WTC11 (cell line): Measurements from ENCODE around the gene KRTAP6-1. TPM values are rescaled to one million over a fixed set of nuclear protein-coding genes. Genes with fewer than 3 reads are reported as not detected.

ENCODE experiments used
- ATAC-seq: fragments of 200-7000 bp; cut with Tn5 transposase; 2 replicates; pipeline ENCODE4 v1.10.0; 2021; ENCODE audit warnings: mild to moderate bottlenecking, moderate library complexity
- CTCF ChIA-PET: fragments of 300-600 bp; sonication (Branson Sonifier 250); formaldehyde crosslinking; loops from one replicate; lab custom pipeline; 2021; ENCODE audit warnings: antibody characterized with exemption; lab: Charles Lee
- POLR2A ChIA-PET: fragments of 350-600 bp; sonication (Branson Sonifier 250); formaldehyde crosslinking; loops from one replicate; lab custom pipeline; 2021; ENCODE audit warnings: antibody characterized with exemption; lab: Charles Lee
- DNase-seq: peaks from one replicate; pipeline ENCODE4 v3.0.0; 2021; ENCODE audit warnings: low spot score
- H3K27ac Mint-ChIP-seq: 2 replicates; pipeline ENCODE4 v1.8.0; 2021; ENCODE audit warnings: mixed read lengths
- H3K27me3 Mint-ChIP-seq: 2 replicates; pipeline ENCODE4 v1.8.0; 2021; ENCODE audit warnings: low read depth, mild to moderate bottlenecking, moderate library complexity, mixed read lengths
- H3K36me3 Mint-ChIP-seq: 2 replicates; pipeline ENCODE4 v1.8.0; 2021; ENCODE audit warnings: mixed read lengths
- H3K4me1 Mint-ChIP-seq: 2 replicates; pipeline ENCODE4 v1.8.0; 2022; ENCODE audit warnings: mixed read lengths
- H3K4me3 Mint-ChIP-seq: 2 replicates; pipeline ENCODE4 v1.8.0; 2021; ENCODE audit warnings: mild to moderate bottlenecking, moderate library complexity, mixed read lengths
- H3K9me3 Mint-ChIP-seq: 2 replicates; pipeline ENCODE4 v1.8.0; 2021; ENCODE audit warnings: mixed read lengths
- AR ChIP-seq: fragments of 250-450 bp; sonication (Bioruptor Pico); IDR thresholded peaks from 2 replicates; pipeline ENCODE4 v1.9.0; 2021; ENCODE audit warnings: mild to moderate bottlenecking
- CREB1 ChIP-seq: sonication (generic); formaldehyde crosslinking; IDR thresholded peaks from 2 replicates; pipeline ENCODE4 v1.8.0; 2023; ENCODE audit warnings: mild to moderate bottlenecking, missing genetic modification reagents
- ETV6 ChIP-seq: sonication (generic); formaldehyde crosslinking; IDR thresholded peaks from 2 replicates; pipeline ENCODE4 v1.8.1; 2022; ENCODE audit warnings: mild to moderate bottlenecking, missing genetic modification reagents
- GTF2I ChIP-seq: fragments of 250-450 bp; sonication (Bioruptor Pico); conservative IDR thresholded peaks from 2 replicates; pipeline ENCODE4 v1.4.0; 2021; ENCODE audit warnings: mild to moderate bottlenecking
- IRF1 ChIP-seq: sonication (generic); formaldehyde crosslinking; IDR thresholded peaks from 2 replicates; pipeline ENCODE4 v1.8.0; 2023; ENCODE audit warnings: missing genetic modification reagents
- IRF2 ChIP-seq: sonication (generic); formaldehyde crosslinking; IDR thresholded peaks from 2 replicates; pipeline ENCODE4 v1.8.0; 2022; ENCODE audit warnings: low read depth, missing genetic modification reagents, borderline replicate concordance
- JUN ChIP-seq: sonication (generic); formaldehyde crosslinking; IDR thresholded peaks from 2 replicates; pipeline ENCODE4 v1.8.0; 2023; ENCODE audit warnings: mild to moderate bottlenecking, missing genetic modification reagents
- MLX ChIP-seq: sonication (generic); formaldehyde crosslinking; IDR thresholded peaks from 2 replicates; pipeline ENCODE4 v1.8.1; 2023; ENCODE audit warnings: mild to moderate bottlenecking, missing genetic modification reagents, moderate library complexity
- MXD4 ChIP-seq: fragments of 250-450 bp; sonication (Bioruptor Pico); IDR thresholded peaks from 2 replicates; pipeline ENCODE4 v1.8.0; 2021; ENCODE audit warnings: mild to moderate bottlenecking, moderate library complexity, borderline replicate concordance
- NFE2L1 ChIP-seq: sonication (generic); formaldehyde crosslinking; IDR thresholded peaks from 2 replicates; pipeline ENCODE4 v1.8.1; 2023; ENCODE audit warnings: missing genetic modification reagents
- NR2C2 ChIP-seq: sonication (generic); formaldehyde crosslinking; IDR thresholded peaks from 2 replicates; pipeline ENCODE4 v1.8.0; 2022; ENCODE audit warnings: mild to moderate bottlenecking, missing genetic modification reagents
- USF1 ChIP-seq: sonication (generic); formaldehyde crosslinking; IDR thresholded peaks from 2 replicates; pipeline ENCODE4 v1.8.0; 2022; ENCODE audit warnings: mild to moderate bottlenecking, missing genetic modification reagents
- ZNF138 ChIP-seq: sonication (generic); formaldehyde crosslinking; conservative IDR thresholded peaks from 2 replicates; pipeline ENCODE4 v1.8.1; 2022; ENCODE audit warnings: mild to moderate bottlenecking, moderate library complexity, missing genetic modification reagents
- ZNF219 ChIP-seq: sonication (generic); formaldehyde crosslinking; IDR thresholded peaks from 2 replicates; pipeline ENCODE4 v1.8.0; 2023; ENCODE audit warnings: missing genetic modification reagents, mild to moderate bottlenecking, borderline replicate concordance
- ZNF416 ChIP-seq: fragments of 250-450 bp; sonication (Bioruptor Pico); IDR thresholded peaks from 2 replicates; pipeline ENCODE4 v1.9.0; 2021; ENCODE audit warnings: mild to moderate bottlenecking, inconsistent platforms
- ZSCAN18 ChIP-seq: fragments of 250-450 bp; sonication (Bioruptor Pico); IDR thresholded peaks from 2 replicates; pipeline ENCODE4 v2.1.2; 2022; ENCODE audit warnings: mild to moderate bottlenecking, moderate library complexity
- total RNA-seq: library from RNA; stranded (reverse); gene quantifications from 3 replicates; pipeline ENCODE4 v1.2.3, GENCODE V29; 2021
- TF ChIP-seq, protein P1 (sequence below): sonication (generic); formaldehyde crosslinking; IDR thresholded peaks from 2 replicates; pipeline ENCODE4 v1.8.1; 2023; ENCODE audit warnings: mild to moderate bottlenecking, missing genetic modification reagents
- TF ChIP-seq, protein P2 (sequence below): sonication (generic); formaldehyde crosslinking; IDR thresholded peaks from 2 replicates; pipeline ENCODE4 v1.8.1; 2022; ENCODE audit warnings: missing genetic modification reagents, borderline replicate concordance
- TF ChIP-seq, protein P3 (sequence below): sonication (generic); formaldehyde crosslinking; IDR thresholded peaks from 2 replicates; pipeline ENCODE4 v1.8.0; 2022; ENCODE audit warnings: mild to moderate bottlenecking, missing genetic modification reagents
- TF ChIP-seq, protein P4 (sequence below): sonication (generic); formaldehyde crosslinking; IDR thresholded peaks from 2 replicates; pipeline ENCODE4 v1.8.1; 2023; ENCODE audit warnings: mild to moderate bottlenecking, moderate library complexity, missing genetic modification reagents

KRTAP6-1 gene
- total RNA-seq, 1 experiment from 2014 or later, result not detected

GRCh38 chr21:30580132-30580531, 33.6 kb downstream of the KRTAP6-1 start (continued):
- TF ChIP-seq, protein P1, sequence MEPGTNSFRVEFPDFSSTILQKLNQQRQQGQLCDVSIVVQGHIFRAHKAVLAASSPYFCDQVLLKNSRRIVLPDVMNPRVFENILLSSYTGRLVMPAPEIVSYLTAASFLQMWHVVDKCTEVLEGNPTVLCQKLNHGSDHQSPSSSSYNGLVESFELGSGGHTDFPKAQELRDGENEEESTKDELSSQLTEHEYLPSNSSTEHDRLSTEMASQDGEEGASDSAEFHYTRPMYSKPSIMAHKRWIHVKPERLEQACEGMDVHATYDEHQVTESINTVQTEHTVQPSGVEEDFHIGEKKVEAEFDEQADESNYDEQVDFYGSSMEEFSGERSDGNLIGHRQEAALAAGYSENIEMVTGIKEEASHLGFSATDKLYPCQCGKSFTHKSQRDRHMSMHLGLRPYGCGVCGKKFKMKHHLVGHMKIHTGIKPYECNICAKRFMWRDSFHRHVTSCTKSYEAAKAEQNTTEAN, result no peak
- TF ChIP-seq ZNF138 (no peak), IRF2 (CRISPR knock-in tag) (no peak), MXD4 (CRISPR knock-in tag) (no peak), USF1 (CRISPR knock-in tag) (no peak), ZNF416 (CRISPR knock-in tag) (no peak), MLX (CRISPR knock-in tag) (no peak), NR2C2 (CRISPR knock-in tag) (no peak)
- TF ChIP-seq, protein P2, sequence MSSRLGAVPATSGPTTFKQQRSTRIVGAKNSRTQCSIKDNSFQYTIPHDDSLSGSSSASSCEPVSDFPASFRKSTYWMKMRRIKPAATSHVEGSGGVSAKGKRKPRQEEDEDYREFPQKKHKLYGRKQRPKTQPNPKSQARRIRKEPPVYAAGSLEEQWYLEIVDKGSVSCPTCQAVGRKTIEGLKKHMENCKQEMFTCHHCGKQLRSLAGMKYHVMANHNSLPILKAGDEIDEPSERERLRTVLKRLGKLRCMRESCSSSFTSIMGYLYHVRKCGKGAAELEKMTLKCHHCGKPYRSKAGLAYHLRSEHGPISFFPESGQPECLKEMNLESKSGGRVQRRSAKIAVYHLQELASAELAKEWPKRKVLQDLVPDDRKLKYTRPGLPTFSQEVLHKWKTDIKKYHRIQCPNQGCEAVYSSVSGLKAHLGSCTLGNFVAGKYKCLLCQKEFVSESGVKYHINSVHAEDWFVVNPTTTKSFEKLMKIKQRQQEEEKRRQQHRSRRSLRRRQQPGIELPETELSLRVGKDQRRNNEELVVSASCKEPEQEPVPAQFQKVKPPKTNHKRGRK, result no peak

DNA sequence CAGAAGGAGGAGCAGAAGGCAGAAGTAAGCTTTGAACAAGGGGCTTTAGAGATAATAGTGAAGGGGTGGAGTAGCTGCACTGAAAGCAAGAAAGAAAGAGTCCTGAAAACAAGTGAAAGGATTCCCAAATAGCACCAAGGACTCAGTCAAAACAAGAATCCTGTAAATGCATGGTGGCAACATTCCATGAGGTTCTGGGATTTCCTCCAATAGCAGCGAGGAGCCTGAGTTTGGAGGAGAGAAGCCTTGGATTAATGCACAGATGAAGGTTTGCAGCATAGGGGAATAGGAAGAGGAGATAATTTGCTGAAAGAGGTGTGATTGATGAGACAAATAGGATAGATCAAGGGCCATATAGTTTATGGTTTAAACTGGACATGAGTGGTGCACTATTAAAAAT, 34.4 kb downstream of the KRTAP6-1 start:
- no peaks in the 10 kb centered on the region for H3K4me1 Mint-ChIP-seq
- no peak overlapping the region for H3K4me3 Mint-ChIP-seq
- H3K9me3 Mint-ChIP-seq, result no peaks in the 10 kb centered on the region
- DNase-seq, result no peak
- ATAC-seq, result no peak
- TF ChIP-seq, protein P2, result no peak
- TF ChIP-seq, all 79 proteins: peak for 0
- Mint-ChIP-seq H3K27ac (no peak overlapping the region), H3K36me3 (no peaks in the 10 kb centered on the region), H3K27me3 (no peaks in the 10 kb centered on the region)
- POLR2A ChIA-PET, result no interaction called here
- CTCF ChIA-PET, result no interaction called here

DNA sequence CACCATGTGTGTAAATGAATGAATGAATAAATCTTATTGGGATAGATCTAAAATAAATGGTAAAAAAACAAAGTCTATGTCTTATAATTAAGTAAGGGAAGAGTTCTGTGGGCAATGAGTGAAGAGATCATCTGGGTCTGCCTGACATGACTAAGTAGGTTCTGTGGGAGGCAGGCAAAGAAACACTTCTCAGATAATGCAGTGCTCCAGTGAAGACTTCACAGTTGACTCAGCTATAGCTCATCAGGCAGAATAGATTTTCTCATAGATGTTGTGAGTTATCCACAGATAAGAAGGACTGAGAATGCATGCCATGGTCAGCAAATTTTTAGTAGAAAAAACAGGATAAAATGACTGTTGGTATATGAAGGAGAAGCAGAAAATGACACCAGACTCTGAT, 36.0 kb downstream of the KRTAP6-1 start:
- ChIA-PET CTCF (no interaction called here), POLR2A (no interaction called here)
- DNase-seq (no peak), ATAC-seq (no peak)
- Mint-ChIP-seq H3K27ac (no peak overlapping the region), H3K9me3 (no peaks in the 10 kb centered on the region), H3K4me3 (no peak overlapping the region), H3K36me3 (no peaks in the 10 kb centered on the region), H3K27me3 (no peaks in the 10 kb centered on the region), H3K4me1 (no peaks in the 10 kb centered on the region)
- TF ChIP-seq GTF2I (CRISPR knock-in tag) (no peak), ETV6 (CRISPR knock-in tag) (no peak), NFE2L1 (CRISPR knock-in tag) (no peak), ZNF219 (CRISPR knock-in tag) (no peak), ZSCAN18 (CRISPR knock-in tag) (no peak), AR (CRISPR knock-in tag) (no peak), JUN (CRISPR knock-in tag) (no peak), CREB1 (CRISPR knock-in tag) (no peak), ZNF138 (no peak), IRF1 (CRISPR knock-in tag) (no peak)
- TF ChIP-seq, protein P3, sequence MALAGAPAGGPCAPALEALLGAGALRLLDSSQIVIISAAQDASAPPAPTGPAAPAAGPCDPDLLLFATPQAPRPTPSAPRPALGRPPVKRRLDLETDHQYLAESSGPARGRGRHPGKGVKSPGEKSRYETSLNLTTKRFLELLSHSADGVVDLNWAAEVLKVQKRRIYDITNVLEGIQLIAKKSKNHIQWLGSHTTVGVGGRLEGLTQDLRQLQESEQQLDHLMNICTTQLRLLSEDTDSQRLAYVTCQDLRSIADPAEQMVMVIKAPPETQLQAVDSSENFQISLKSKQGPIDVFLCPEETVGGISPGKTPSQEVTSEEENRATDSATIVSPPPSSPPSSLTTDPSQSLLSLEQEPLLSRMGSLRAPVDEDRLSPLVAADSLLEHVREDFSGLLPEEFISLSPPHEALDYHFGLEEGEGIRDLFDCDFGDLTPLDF (CRISPR knock-in tag), result no peak
- TF ChIP-seq, protein P4, sequence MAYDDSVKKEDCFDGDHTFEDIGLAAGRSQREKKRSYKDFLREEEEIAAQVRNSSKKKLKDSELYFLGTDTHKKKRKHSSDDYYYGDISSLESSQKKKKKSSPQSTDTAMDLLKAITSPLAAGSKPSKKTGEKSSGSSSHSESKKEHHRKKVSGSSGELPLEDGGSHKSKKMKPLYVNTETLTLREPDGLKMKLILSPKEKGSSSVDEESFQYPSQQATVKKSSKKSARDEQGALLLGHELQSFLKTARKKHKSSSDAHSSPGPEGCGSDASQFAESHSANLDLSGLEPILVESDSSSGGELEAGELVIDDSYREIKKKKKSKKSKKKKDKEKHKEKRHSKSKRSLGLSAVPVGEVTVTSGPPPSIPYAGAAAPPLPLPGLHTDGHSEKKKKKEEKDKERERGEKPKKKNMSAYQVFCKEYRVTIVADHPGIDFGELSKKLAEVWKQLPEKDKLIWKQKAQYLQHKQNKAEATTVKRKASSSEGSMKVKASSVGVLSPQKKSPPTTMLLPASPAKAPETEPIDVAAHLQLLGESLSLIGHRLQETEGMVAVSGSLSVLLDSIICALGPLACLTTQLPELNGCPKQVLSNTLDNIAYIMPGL (CRISPR knock-in tag), result no peak
